ENCODE results near the gene TLR4.

Gene TLR4

GRCh38 chr9:117757561-117758190 lies 53.5 kb downstream of the TLR4 start:
- H3K4me3 ChIP-seq (ENCODE audit: low read depth, low read length) = no peak overlapping the region
- no peak for TF ChIP-seq CTCF (IDR thresholded peaks at IDR 0.05; ENCODE audit: low read depth, low read length)

GRCh38 chr9:117763314-117763713 lies 59.1 kb downstream of the TLR4 start:
- H3K4me3 ChIP-seq (ENCODE audit: low read depth, low read length) = no peak overlapping the region
- TF ChIP-seq CTCF (IDR thresholded peaks at IDR 0.05; ENCODE audit: low read depth, low read length) = no peak

GRCh38 chr9:117768750-117769395 lies 64.7 kb downstream of the TLR4 start:
- H3K4me3 ChIP-seq (ENCODE audit: low read depth, low read length) = no peak overlapping the region
- TF ChIP-seq CTCF (IDR thresholded peaks at IDR 0.05; ENCODE audit: low read depth, low read length) = no peak

- H3K4me3 ChIP-seq (ENCODE audit: low read depth, low read length) = no peak overlapping the region
- TF ChIP-seq CTCF (IDR thresholded peaks at IDR 0.05; ENCODE audit: low read depth, low read length) = no peak
These were observed 66.9 kb downstream of the TLR4 start for GRCh38 chr9:117771136-117771535.

- no peak for TF ChIP-seq CTCF (IDR thresholded peaks at IDR 0.05; ENCODE audit: low read depth, low read length)
- H3K4me3 ChIP-seq (ENCODE audit: low read depth, low read length) = no peak overlapping the region
These were observed 68.8 kb downstream of the TLR4 start for GRCh38 chr9:117772960-117773359.

Measured in WI38 (cell line).